SK-N-SH (cell line): ENCODE data around the gene KCTD17.

Source experiments
- CTCF ChIP-seq: fragments of 200-600 bp; sonication (generic); IDR thresholded peaks from 2 replicates; pipeline ENCODE4 v1.6.1; 2017; ENCODE audit warnings: antibody characterized with exemption, mild to moderate bottlenecking, moderate library complexity
- EP300 ChIP-seq, 2 experiments: IDR thresholded peaks; 2 replicates each; pipeline versions ENCODE4 v1.4.0 to v1.6.1; 2012; ENCODE audit warnings: borderline replicate concordance in 1 of 2, low read depth in 1 of 2, low read length in 1 of 2
- EZH2phosphoT487 ChIP-seq: fragments of 200-600 bp; sonication (generic); IDR thresholded peaks from 2 replicates; pipeline ENCODE4 v1.6.1; 2017; ENCODE audit warnings: low read depth, mixed run types, mild to moderate bottlenecking, antibody characterized with exemption, moderate library complexity, borderline replicate concordance
- NRF1 ChIP-seq: IDR thresholded peaks from 2 replicates; pipeline ENCODE4 v1.6.1; 2012; ENCODE audit warnings: low read depth, mild to moderate bottlenecking, low read length
- POLR2AphosphoS5 ChIP-seq: IDR thresholded peaks from 2 replicates; pipeline ENCODE4 v1.6.1; 2012; ENCODE audit warnings: low read depth, low read length
- TAF1 ChIP-seq: IDR thresholded peaks from 2 replicates; pipeline ENCODE4 v1.6.1; 2012; ENCODE audit warnings: low read depth, mild to moderate bottlenecking, low read length, moderate library complexity, borderline replicate concordance
- USF1 ChIP-seq: IDR thresholded peaks from 2 replicates; pipeline ENCODE4 v1.4.0; 2012; ENCODE audit warnings: low read depth, borderline replicate concordance
- TF ChIP-seq, protein P1 (sequence below): fragments of 150-350 bp; IDR thresholded peaks from 2 replicates; pipeline ENCODE4 v1.6.1; 2017; ENCODE audit warnings: antibody characterized with exemption, low read length, low read depth, borderline replicate concordance
- TF ChIP-seq, protein P2 (sequence below): IDR thresholded peaks from 2 replicates; pipeline ENCODE4 v1.4.0; 2012; ENCODE audit warnings: low read depth

DNA sequence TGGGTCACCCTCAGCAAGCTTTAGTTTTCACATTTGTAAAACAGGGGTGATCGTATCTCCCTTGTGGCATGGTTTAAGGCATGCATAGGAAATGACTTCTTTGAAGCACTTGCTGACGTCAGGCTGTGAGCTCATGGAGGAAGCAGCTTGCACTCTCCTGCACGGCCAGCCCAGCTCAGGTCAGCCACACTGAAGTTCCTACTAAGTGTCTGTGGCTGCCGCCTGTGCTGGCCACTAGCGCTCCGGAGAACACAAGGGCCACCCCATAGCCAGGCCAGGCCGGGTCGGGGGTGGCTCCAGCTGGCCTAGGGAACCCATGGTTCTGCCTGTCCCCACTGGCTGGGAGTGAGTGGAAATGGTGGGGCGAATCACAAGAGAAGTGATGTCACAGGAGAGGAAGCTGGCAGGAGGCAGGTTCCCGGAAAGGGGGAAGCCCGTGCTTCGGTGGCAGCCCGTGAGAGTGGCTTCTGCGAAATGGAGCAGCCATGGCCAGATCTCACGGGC lies 28.2 kb downstream of the KCTD17 start:
- TF ChIP-seq CTCF (no peak), USF1 (no peak), EP300 (IDR thresholded peaks at IDR 0.05; ENCODE audit: borderline replicate concordance in 1 of 2, low read depth in 1 of 2, low read length in 1 of 2) (no peak), NRF1 (no peak), POLR2AphosphoS5 (no peak), EZH2phosphoT487 (no peak), TAF1 (no peak)
- TF ChIP-seq, protein P1, sequence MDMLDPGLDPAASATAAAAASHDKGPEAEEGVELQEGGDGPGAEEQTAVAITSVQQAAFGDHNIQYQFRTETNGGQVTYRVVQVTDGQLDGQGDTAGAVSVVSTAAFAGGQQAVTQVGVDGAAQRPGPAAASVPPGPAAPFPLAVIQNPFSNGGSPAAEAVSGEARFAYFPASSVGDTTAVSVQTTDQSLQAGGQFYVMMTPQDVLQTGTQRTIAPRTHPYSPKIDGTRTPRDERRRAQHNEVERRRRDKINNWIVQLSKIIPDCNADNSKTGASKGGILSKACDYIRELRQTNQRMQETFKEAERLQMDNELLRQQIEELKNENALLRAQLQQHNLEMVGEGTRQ: no peak
- TF ChIP-seq, protein P2, sequence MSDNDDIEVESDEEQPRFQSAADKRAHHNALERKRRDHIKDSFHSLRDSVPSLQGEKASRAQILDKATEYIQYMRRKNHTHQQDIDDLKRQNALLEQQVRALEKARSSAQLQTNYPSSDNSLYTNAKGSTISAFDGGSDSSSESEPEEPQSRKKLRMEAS: no peak
